ENCODE data around the gene UBTF. TPM values are rescaled to one million over a fixed set of nuclear protein-coding genes. Genes with fewer than 3 reads are reported as not detected.

The UBTF gene
- total RNA-seq, 1 donor from 2014 or later = 22.9 TPM

- H3K36me3 ChIP-seq (ENCODE audit: control insufficient read depth, insufficient read depth, low read length) = no peaks in the 10 kb centered on the region
- H3K4me3 ChIP-seq (ENCODE audit: low read depth, low read length) = no peak overlapping the region
- FAIRE-seq (no peak), DNase-seq (ENCODE audit: low read depth) (peak; percentile 28)
- H3K27me3 ChIP-seq (ENCODE audit: control insufficient read depth, insufficient read depth, low read length) = no peaks in the 10 kb centered on the region
- TF ChIP-seq CTCF (IDR thresholded peaks at IDR 0.05; ENCODE audit: insufficient read depth, low read length, severe bottlenecking) = no peak
These were observed 4.1 kb upstream of the UBTF start for GRCh38 chr17:44223541-44224071.

- peaks cover 2% of the 10 kb centered on the region for H3K36me3 ChIP-seq (ENCODE audit: control insufficient read depth, insufficient read depth, low read length)
- no peak for TF ChIP-seq CTCF (IDR thresholded peaks at IDR 0.05; ENCODE audit: insufficient read depth, low read length, severe bottlenecking)
- peak overlapping the region; percentile 84 for H3K4me3 ChIP-seq (ENCODE audit: low read depth, low read length)
- DNase-seq (ENCODE audit: low read depth) (peak; percentile 51), FAIRE-seq (no peak)
- no peaks in the 10 kb centered on the region for H3K27me3 ChIP-seq (ENCODE audit: control insufficient read depth, insufficient read depth, low read length)
These were observed 2.8 kb upstream of the UBTF start for GRCh38 chr17:44222112-44222869.

GRCh38 chr17:44221862-44222111 is 2.3 kb upstream of the UBTF start:
- no peaks in the 10 kb centered on the region for H3K27me3 ChIP-seq (ENCODE audit: control insufficient read depth, insufficient read depth, low read length)
- no peak for TF ChIP-seq CTCF (IDR thresholded peaks at IDR 0.05; ENCODE audit: insufficient read depth, low read length, severe bottlenecking)
- no peak for FAIRE-seq
- no peak for DNase-seq (ENCODE audit: low read depth)
- peaks cover 6% of the 10 kb centered on the region for H3K36me3 ChIP-seq (ENCODE audit: control insufficient read depth, insufficient read depth, low read length)
- peak overlapping the region; percentile 84 for H3K4me3 ChIP-seq (ENCODE audit: low read depth, low read length)

GRCh38 chr17:44221084-44221861 is 1.8 kb upstream of the UBTF start:
- no peaks in the 10 kb centered on the region for H3K27me3 ChIP-seq (ENCODE audit: control insufficient read depth, insufficient read depth, low read length)
- FAIRE-seq (no peak), DNase-seq (ENCODE audit: low read depth) (peak; percentile 62)
- H3K4me3 ChIP-seq (ENCODE audit: low read depth, low read length) = peak overlapping the region; percentile 84
- H3K36me3 ChIP-seq (ENCODE audit: control insufficient read depth, insufficient read depth, low read length) = peaks cover 10% of the 10 kb centered on the region
- TF ChIP-seq CTCF (IDR thresholded peaks at IDR 0.05; ENCODE audit: insufficient read depth, low read length, severe bottlenecking) = no peak

- FAIRE-seq = no peak
- Histone ChIP-seq H3K4me3 (ENCODE audit: low read depth, low read length) (peak overlapping the region; percentile 84), H3K36me3 (ENCODE audit: control insufficient read depth, insufficient read depth, low read length) (peaks cover 18% of the 10 kb centered on the region), H3K27me3 (ENCODE audit: control insufficient read depth, insufficient read depth, low read length) (no peaks in the 10 kb centered on the region)
- DNase-seq (ENCODE audit: low read depth) = no peak
- TF ChIP-seq CTCF (IDR thresholded peaks at IDR 0.05; ENCODE audit: insufficient read depth, low read length, severe bottlenecking) = no peak
These were observed 973 bp upstream of the UBTF start for GRCh38 chr17:44220213-44221083.

Data from bronchial epithelial cell (primary cell).